ACC112 (cell line): ENCODE data around the gene SETD2.
"Not testable (repeated sequence)": the region's sequence is repeated elsewhere in the genome, so short reads cannot be mapped to it uniquely, and the experiment has no call there.

Experiments
- H2AFZ ChIP-seq: fragments of 200-600 bp; sonication (generic); one replicate; pipeline ENCODE4 v1.6.0; 2017; ENCODE audit warnings: antibody characterized with exemption, low read length; ENCODE audit not compliant: unreplicated experiment
- H3K27ac ChIP-seq: fragments of 200-600 bp; sonication (generic); 2 replicates; pipeline ENCODE4 v1.5.1; 2014; ENCODE audit warnings: low read depth, mild to moderate bottlenecking, antibody characterized with exemption, low read length, moderate library complexity
- H3K27me3 ChIP-seq: fragments of 200-600 bp; sonication (generic); 2 replicates; pipeline ENCODE4 v1.6.1; 2014; ENCODE audit warnings: mild to moderate bottlenecking, antibody characterized with exemption, low read length, moderate library complexity, mixed read lengths; ENCODE audit not compliant: insufficient read depth
- H3K36me3 ChIP-seq: fragments of 200-600 bp; sonication (generic); 2 replicates; pipeline ENCODE4 v1.6.1; 2016; ENCODE audit warnings: mild to moderate bottlenecking, antibody characterized with exemption, low read length, moderate library complexity, mixed read lengths; ENCODE audit not compliant: insufficient read depth
- H3K4me1 ChIP-seq: fragments of 200-600 bp; sonication (generic); one replicate; pipeline ENCODE4 v1.6.1; 2016; ENCODE audit warnings: low read length, mixed read lengths; ENCODE audit not compliant: insufficient read depth, unreplicated experiment, control insufficient read depth
- H3K4me3 ChIP-seq: fragments of 200-600 bp; sonication (generic); 2 replicates; pipeline ENCODE4 v1.5.1; 2014; ENCODE audit warnings: mild to moderate bottlenecking, low read depth, low read length
- H3K79me2 ChIP-seq: fragments of 200-600 bp; sonication (generic); one replicate; pipeline ENCODE4 v1.6.0; 2016; ENCODE audit warnings: low read length; ENCODE audit not compliant: control insufficient read depth, unreplicated experiment, insufficient read depth

The SETD2 gene

GRCh38 chr3:47070770-47071169, 93.1 kb downstream of the SETD2 start:
- Histone ChIP-seq H3K79me2 (peaks cover 20% of the 10 kb centered on the region), H3K36me3 (peaks cover 11% of the 10 kb centered on the region)

GRCh38 chr3:47066259-47066658, 97.7 kb downstream of the SETD2 start:
- peaks cover 16% of the 10 kb centered on the region for H3K79me2 ChIP-seq
- H3K27me3 ChIP-seq, H3K27ac ChIP-seq, H2AFZ ChIP-seq, H3K36me3 ChIP-seq, H3K4me3 ChIP-seq, H3K4me1 ChIP-seq: not testable (repeated sequence)

More at GRCh38 chr3:47070770-47071169, 93.1 kb downstream of the SETD2 start:
- Histone ChIP-seq H3K27ac (no peak overlapping the region), H2AFZ (no peak overlapping the region), H3K4me1 (no peaks in the 10 kb centered on the region), H3K27me3 (no peaks in the 10 kb centered on the region), H3K4me3 (no peak overlapping the region)

GRCh38 chr3:47065681-47066080, 98.2 kb downstream of the SETD2 start:
- no peaks in the 10 kb centered on the region for H3K27me3 ChIP-seq
- H3K79me2 ChIP-seq, result peaks cover 13% of the 10 kb centered on the region
- no peaks in the 10 kb centered on the region for H3K4me1 ChIP-seq
- H3K27ac ChIP-seq, result no peak overlapping the region
- H2AFZ ChIP-seq, result no peak overlapping the region
- peaks cover 2% of the 10 kb centered on the region for H3K36me3 ChIP-seq
- H3K4me3 ChIP-seq, result no peak overlapping the region

- Histone ChIP-seq H3K36me3 (peaks cover 2% of the 10 kb centered on the region), H3K4me3 (no peak overlapping the region), H3K27ac (no peak overlapping the region), H3K4me1 (no peaks in the 10 kb centered on the region), H3K27me3 (no peaks in the 10 kb centered on the region), H2AFZ (no peak overlapping the region), H3K79me2 (peaks cover 7% of the 10 kb centered on the region)
Measured at GRCh38 chr3:47065058-47065457, 98.9 kb downstream of the SETD2 start.

GRCh38 chr3:47057212-47057671, 106.7 kb downstream of the SETD2 start:
- peaks cover 5% of the 10 kb centered on the region for H3K4me1 ChIP-seq
- H3K79me2 ChIP-seq, result peaks cover 12% of the 10 kb centered on the region
- H3K27ac ChIP-seq, result no peak overlapping the region
- H3K36me3 ChIP-seq, result peaks cover 12% of the 10 kb centered on the region
- H3K27me3 ChIP-seq, result no peaks in the 10 kb centered on the region
- no peak overlapping the region for H2AFZ ChIP-seq
- H3K4me3 ChIP-seq, result no peak overlapping the region

GRCh38 chr3:47056705-47057104, 107.2 kb downstream of the SETD2 start:
- H3K4me3 ChIP-seq, result no peak overlapping the region
- H3K79me2 ChIP-seq, result peaks cover 12% of the 10 kb centered on the region
- H3K36me3 ChIP-seq, result peaks cover 12% of the 10 kb centered on the region

GRCh38 chr3:47054412-47054811, 109.5 kb downstream of the SETD2 start:
- Histone ChIP-seq H3K27me3 (no peaks in the 10 kb centered on the region), H3K36me3 (peaks cover 12% of the 10 kb centered on the region; the same call in 1 of the 2 replicates), H3K27ac (no peak overlapping the region), H2AFZ (no peak overlapping the region), H3K79me2 (peaks cover 18% of the 10 kb centered on the region), H3K4me3 (no peak overlapping the region), H3K4me1 (peaks cover 5% of the 10 kb centered on the region)

More at GRCh38 chr3:47056705-47057104, 107.2 kb downstream of the SETD2 start:
- Histone ChIP-seq H2AFZ (no peak overlapping the region), H3K27ac (no peak overlapping the region), H3K27me3 (no peaks in the 10 kb centered on the region), H3K4me1 (peaks cover 5% of the 10 kb centered on the region)

GRCh38 chr3:47047673-47048072, 116.2 kb downstream of the SETD2 start:
- H3K79me2 ChIP-seq, result peaks cover 10% of the 10 kb centered on the region
- H3K4me3 ChIP-seq, result no peak overlapping the region
- no peaks in the 10 kb centered on the region for H3K4me1 ChIP-seq
- no peaks in the 10 kb centered on the region for H3K27me3 ChIP-seq
- no peak overlapping the region for H3K27ac ChIP-seq
- no peaks in the 10 kb centered on the region; the same call in 1 of the 2 replicates for H3K36me3 ChIP-seq
- H2AFZ ChIP-seq, result no peak overlapping the region

- Histone ChIP-seq H3K27ac (no peak overlapping the region), H3K27me3 (no peaks in the 10 kb centered on the region)
Measured at GRCh38 chr3:47047069-47047468, 116.8 kb downstream of the SETD2 start.

GRCh38 chr3:47042231-47042791, 121.6 kb downstream of the SETD2 start:
- no peaks in the 10 kb centered on the region for H3K27me3 ChIP-seq
- no peak overlapping the region for H2AFZ ChIP-seq
- no peaks in the 10 kb centered on the region for H3K79me2 ChIP-seq
- no peak overlapping the region for H3K27ac ChIP-seq
- no peak overlapping the region for H3K4me3 ChIP-seq
- peaks cover 18% of the 10 kb centered on the region for H3K36me3 ChIP-seq
- H3K4me1 ChIP-seq, result no peaks in the 10 kb centered on the region

More at GRCh38 chr3:47047069-47047468, 116.8 kb downstream of the SETD2 start:
- H3K4me1 ChIP-seq, result no peaks in the 10 kb centered on the region
- H3K36me3 ChIP-seq, result no peaks in the 10 kb centered on the region; the same call in 1 of the 2 replicates
- peaks cover 10% of the 10 kb centered on the region for H3K79me2 ChIP-seq
- H2AFZ ChIP-seq, result no peak overlapping the region
- H3K4me3 ChIP-seq, result no peak overlapping the region

- H2AFZ ChIP-seq, result no peak overlapping the region
- no peaks in the 10 kb centered on the region for H3K4me1 ChIP-seq
- H3K36me3 ChIP-seq, result peaks cover 21% of the 10 kb centered on the region
- H3K27me3 ChIP-seq, result no peaks in the 10 kb centered on the region
- no peak overlapping the region for H3K4me3 ChIP-seq
- no peaks in the 10 kb centered on the region for H3K79me2 ChIP-seq
- no peak overlapping the region for H3K27ac ChIP-seq
Measured at GRCh38 chr3:47041114-47041513, 122.8 kb downstream of the SETD2 start.
